PC-9 (cell line): ENCODE data around the gene LYPD6B.

ENCODE experiments used
- EZH2 ChIP-seq: fragments of 200-600 bp; sonication (generic); IDR thresholded peaks from 2 replicates; pipeline ENCODE4 v1.8.0; 2017; ENCODE audit warnings: antibody characterized with exemption, low read depth
- TF ChIP-seq, protein P1 (sequence below): fragments of 200-600 bp; sonication (generic); conservative IDR thresholded peaks from 2 replicates; pipeline ENCODE4 v1.6.1; 2017; ENCODE audit warnings: mixed run types, antibody characterized with exemption, mild to moderate bottlenecking, moderate library complexity

DNA sequence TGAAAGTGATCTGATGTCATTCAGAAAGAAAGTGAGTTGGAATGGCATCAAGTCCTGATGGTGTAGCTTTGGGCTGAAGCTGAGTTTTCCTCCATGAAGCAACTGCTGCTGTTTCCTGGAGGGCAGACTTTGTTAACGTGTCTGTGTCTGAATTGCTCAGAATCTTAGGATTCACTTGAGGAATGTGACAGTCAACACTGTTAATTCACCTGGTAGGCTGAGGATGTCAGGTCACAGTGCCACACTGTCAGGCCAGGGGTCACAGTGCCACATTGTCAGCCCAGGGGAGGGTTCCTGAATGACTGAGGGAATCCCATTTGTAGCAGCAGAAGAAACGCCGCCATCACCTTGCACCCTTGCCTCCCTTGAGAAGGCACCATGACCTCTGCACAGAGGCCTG, 39.4 kb downstream of the LYPD6B start:
- no peak for TF ChIP-seq EZH2
- TF ChIP-seq, protein P1, sequence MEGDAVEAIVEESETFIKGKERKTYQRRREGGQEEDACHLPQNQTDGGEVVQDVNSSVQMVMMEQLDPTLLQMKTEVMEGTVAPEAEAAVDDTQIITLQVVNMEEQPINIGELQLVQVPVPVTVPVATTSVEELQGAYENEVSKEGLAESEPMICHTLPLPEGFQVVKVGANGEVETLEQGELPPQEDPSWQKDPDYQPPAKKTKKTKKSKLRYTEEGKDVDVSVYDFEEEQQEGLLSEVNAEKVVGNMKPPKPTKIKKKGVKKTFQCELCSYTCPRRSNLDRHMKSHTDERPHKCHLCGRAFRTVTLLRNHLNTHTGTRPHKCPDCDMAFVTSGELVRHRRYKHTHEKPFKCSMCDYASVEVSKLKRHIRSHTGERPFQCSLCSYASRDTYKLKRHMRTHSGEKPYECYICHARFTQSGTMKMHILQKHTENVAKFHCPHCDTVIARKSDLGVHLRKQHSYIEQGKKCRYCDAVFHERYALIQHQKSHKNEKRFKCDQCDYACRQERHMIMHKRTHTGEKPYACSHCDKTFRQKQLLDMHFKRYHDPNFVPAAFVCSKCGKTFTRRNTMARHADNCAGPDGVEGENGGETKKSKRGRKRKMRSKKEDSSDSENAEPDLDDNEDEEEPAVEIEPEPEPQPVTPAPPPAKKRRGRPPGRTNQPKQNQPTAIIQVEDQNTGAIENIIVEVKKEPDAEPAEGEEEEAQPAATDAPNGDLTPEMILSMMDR: no peak
